PC-9 (cell line): ENCODE results near the gene NF1.

Source experiments
- CTCF ChIP-seq: fragments of 200-600 bp; sonication (generic); conservative IDR thresholded peaks from 2 replicates; pipeline ENCODE4 v1.6.1; 2017; ENCODE audit warnings: mixed run types, antibody characterized with exemption, mild to moderate bottlenecking, moderate library complexity
- EZH2 ChIP-seq: fragments of 200-600 bp; sonication (generic); IDR thresholded peaks from 2 replicates; pipeline ENCODE4 v1.8.0; 2017; ENCODE audit warnings: antibody characterized with exemption, low read depth

GRCh38 chr17:31417051-31417792, 322.4 kb downstream of the NF1 start:
- no peak for TF ChIP-seq CTCF
- TF ChIP-seq EZH2, result no peak
